Peyer's patch (tissue), 4 donors: ENCODE measurements around the gene SCRG1.

Source experiments
- CTCF ChIP-seq, 6 experiments: fragments of 450-650 bp in 4 of 6; fragments of 200-600 bp in 2 of 6; sonication (generic) in 1 of 6; IDR thresholded peaks; one replicate each; pipeline ENCODE4 v1.5.1; 2017 to 2019; ENCODE audit warnings: antibody characterized with exemption in 6 of 6, mild to moderate bottlenecking in 3 of 6, moderate library complexity in 1 of 6
- POLR2A ChIP-seq, 2 donors: fragments of 450-650 bp; IDR thresholded peaks; one replicate each; pipeline ENCODE4 v1.5.1; 2017; ENCODE audit warnings: antibody characterized with exemption in 2 of 2, mild to moderate bottlenecking in 2 of 2, moderate library complexity in 2 of 2

GRCh38 chr4:173370130-173370476 is 28.8 kb downstream of the SCRG1 start:
- TF ChIP-seq POLR2A (IDR thresholded peaks at IDR 0.05) (no peak), CTCF (IDR thresholded peaks at IDR 0.05) (no peak)
